Transverse colon (tissue), 4 donors: ENCODE data around the gene THBS3. TPM values are rescaled to one million over a fixed set of nuclear protein-coding genes. Genes with fewer than 3 reads are reported as not detected.

Source experiments
- DNase-seq: peaks from one replicate; pipeline ENCODE4 v3.0.0-alpha.2; 2019
- H3K27ac ChIP-seq, 4 donors: fragments of 200-600 bp; sonication (generic); 2 replicates each; pipeline ENCODE4 v1.5.1; 2016 to 2018; ENCODE audit warnings: inconsistent platforms in 4 of 4
- H3K27me3 ChIP-seq: fragments of 200-600 bp; sonication (generic); 2 replicates; pipeline ENCODE4 v1.5.1; 2017; ENCODE audit warnings: inconsistent platforms
- H3K36me3 ChIP-seq, 4 donors: fragments of 200-600 bp; sonication (generic); 2 replicates each; pipeline ENCODE4 v1.5.1; 2017 to 2019; ENCODE audit warnings: inconsistent platforms in 4 of 4
- H3K4me1 ChIP-seq, 4 donors: fragments of 200-600 bp; sonication (generic); 2 replicates each; pipeline ENCODE4 v1.5.1; 2017 to 2020; ENCODE audit warnings: inconsistent platforms in 4 of 4
- H3K4me3 ChIP-seq, 4 donors: fragments of 200-600 bp; sonication (generic); 1 replicate in 1 of 4; 2 replicates in 3 of 4; pipeline versions ENCODE4 v1.5.1 to v1.6.1; 2017 to 2019; ENCODE audit warnings: inconsistent platforms in 4 of 4
- H3K9me3 ChIP-seq, 2 donors: fragments of 200-600 bp; sonication (generic); 2 replicates each; pipeline ENCODE4 v1.5.1; 2017 to 2019; ENCODE audit warnings: inconsistent platforms in 2 of 2
- CTCF ChIP-seq, 5 experiments: fragments of 200-600 bp in 3 of 5; fragments of 450-650 bp in 2 of 5; sonication (generic) in 3 of 5; IDR thresholded peaks; 1 replicate in 2 of 5; 2 replicates in 3 of 5; pipeline ENCODE4 v1.5.1; 2016 to 2017; ENCODE audit warnings: antibody characterized with exemption in 5 of 5, inconsistent platforms in 3 of 5, mild to moderate bottlenecking in 2 of 5, moderate library complexity in 1 of 5
- EP300 ChIP-seq: sonication (generic); formaldehyde crosslinking; IDR thresholded peaks from one replicate; pipeline ENCODE4 v1.6.1; 2017; ENCODE audit warnings: antibody characterized with exemption, low read depth
- POLR2A ChIP-seq: fragments of 450-650 bp; IDR thresholded peaks from one replicate; pipeline ENCODE4 v1.6.1; 2016; ENCODE audit warnings: antibody characterized with exemption, mild to moderate bottlenecking, moderate library complexity
- POLR2AphosphoS5 ChIP-seq, 3 donors: sonication (generic); formaldehyde crosslinking; IDR thresholded peaks; one replicate each; pipeline ENCODE4 v1.6.1; 2016; ENCODE audit warnings: antibody characterized with exemption in 3 of 3
- WGBS, 2 donors: methylation state at CpG; one replicate each; pipeline ENCODE4 v1.1.5; 2018; ENCODE audit warnings: low coverage in 1 of 2; 5-methylcytosine and 5-hydroxymethylcytosine counted together
- in situ Hi-C, 4 donors: fragments of 200-750 bp; cut with MboI; loops; one replicate each; pipeline versions ENCODE4 v1.15.0 to v1.15.1; 2017; ENCODE audit warnings: low sequenced_read_pairs in 3 of 4, low pct_ligation_motif_present in 1 of 4, low pct_unique_long_range_greater_than_20kb in 1 of 4
- intact Hi-C: fragments of 100-400 bp; cut with DNase I; formaldehyde crosslinking; loops from one replicate; pipeline ENCODE4 v1.15.1; 2023; ENCODE audit warnings: low total_unique reads
- total RNA-seq, 4 donors: library from RNA; depleted of rRNA; stranded (reverse); fragments of >200 nt; gene quantifications; one replicate each; pipeline ENCODE4 v1.1.0, GENCODE V29; 2016

Gene THBS3
- 10 to 100 TPM; 19.2 to 37.8 (median 27.0) TPM for total RNA-seq

GRCh38 chr1:155207806-155208540 is at the start of gene THBS3:
Gene THBS3 (minus strand): TSS chr1:155207897. CDS start chr1:155207876, 21 bp downstream.
- in situ Hi-C loops = no loop called here
- Histone ChIP-seq H3K27me3 (no peaks in the 10 kb centered on the region), H3K9me3 (no peaks in the 10 kb centered on the region), H3K4me3 (peak within 1 kb of the TSS; percentile 71 to 92 (median 84)), H3K27ac (peak within 1 kb of the TSS; percentile 96 to 99 (median 98)), H3K36me3 (no peaks in the 10 kb centered on the region), H3K4me1 (peaks cover 24 to 29% (median 26%) of the 10 kb centered on the region in 4 donors)
- 7 to 18% methylated on average over 3 to 17 of the region's 17 CpGs for WGBS, 2 donors
- DNase-seq = no peak
- TF ChIP-seq CTCF (IDR thresholded peaks at IDR 0.05) (no peak), POLR2AphosphoS5 (IDR thresholded peaks at IDR 0.05) (no peak), EP300 (no peak), POLR2A (no peak)
- intact Hi-C loops = loop anchor here (2.0 kb wide), 1 partner anchor 19 kb away; no protein-coding TSS in a partner anchor

- WGBS, 2 donors = 84% methylated on average over 18 of the region's 20 CpGs; no CpG with 5 or more reads in 1 of the 2 donors
- peak overlapping the region in 3 of 4 donors; percentile 57 to 81 (median 77) for H3K4me3 ChIP-seq
- peaks cover 0 to 5% (median 0%) of the 10 kb centered on the region in 4 donors for H3K36me3 ChIP-seq
- no peaks in the 10 kb centered on the region for H3K27me3 ChIP-seq
- intact Hi-C loops = loop anchor here (10.0 kb wide), 1 partner anchor 339 kb away; no protein-coding TSS in a partner anchor
- H3K9me3 ChIP-seq = no peaks in the 10 kb centered on the region
- peak overlapping the region; percentile 91 to 95 (median 92) for H3K27ac ChIP-seq
- in situ Hi-C loops = loop anchor here in 3 of 4 donors (10.0 to 25.0 kb wide), 2 partner anchors 59 to 331 kb away; no protein-coding TSS in a partner anchor
- no peak for DNase-seq
- peaks cover 22 to 35% (median 27%) of the 10 kb centered on the region in 4 donors for H3K4me1 ChIP-seq
- no peak for TF ChIP-seq POLR2A
- TF ChIP-seq CTCF (IDR thresholded peaks at IDR 0.05) = no peak
- TF ChIP-seq POLR2AphosphoS5 (IDR thresholded peaks at IDR 0.05) = no peak
- no peak for TF ChIP-seq EP300
Measured at GRCh38 chr1:155256058-155256852, 48.6 kb upstream of the THBS3 start.

GRCh38 chr1:155255243-155256007 is 47.7 kb upstream of the THBS3 start, which contains the start of gene ENTREP3:
Gene ENTREP3 (minus strand): TSS chr1:155255483. CDS start chr1:155254877, 606 bp downstream.
- TF ChIP-seq POLR2AphosphoS5 (IDR thresholded peaks at IDR 0.05) = peak; percentile 60 to 86 (median 80)
- TF ChIP-seq EP300 = no peak
- TF ChIP-seq CTCF (IDR thresholded peaks at IDR 0.05) = no peak
- peak; percentile 60 for TF ChIP-seq POLR2A
- H3K4me1 ChIP-seq = peaks cover 19 to 35% (median 24%) of the 10 kb centered on the region in 4 donors
- peak within 1 kb of the TSS; percentile 57 to 98 (median 79) for H3K4me3 ChIP-seq
- H3K27ac ChIP-seq = peak within 1 kb of the TSS; percentile 91 to 95 (median 92)
- intact Hi-C loops (loop anchor here (10.0 kb wide), 1 partner anchor 339 kb away; no protein-coding TSS in a partner anchor), in situ Hi-C loops (loop anchor here in 3 of 4 donors (10.0 to 25.0 kb wide), 2 partner anchors 59 to 332 kb away; no protein-coding TSS in a partner anchor)
- no peaks in the 10 kb centered on the region for H3K9me3 ChIP-seq
- 9% methylated on average over 51 of the region's 54 CpGs; no CpG with 5 or more reads in 1 of the 2 donors for WGBS, 2 donors
- DNase-seq = peak; percentile 89
- H3K27me3 ChIP-seq = no peaks in the 10 kb centered on the region
- H3K36me3 ChIP-seq = peaks cover 0 to 5% (median 0%) of the 10 kb centered on the region in 4 donors
